ENCODE results near the gene KCMF1.

Gene KCMF1

DNA sequence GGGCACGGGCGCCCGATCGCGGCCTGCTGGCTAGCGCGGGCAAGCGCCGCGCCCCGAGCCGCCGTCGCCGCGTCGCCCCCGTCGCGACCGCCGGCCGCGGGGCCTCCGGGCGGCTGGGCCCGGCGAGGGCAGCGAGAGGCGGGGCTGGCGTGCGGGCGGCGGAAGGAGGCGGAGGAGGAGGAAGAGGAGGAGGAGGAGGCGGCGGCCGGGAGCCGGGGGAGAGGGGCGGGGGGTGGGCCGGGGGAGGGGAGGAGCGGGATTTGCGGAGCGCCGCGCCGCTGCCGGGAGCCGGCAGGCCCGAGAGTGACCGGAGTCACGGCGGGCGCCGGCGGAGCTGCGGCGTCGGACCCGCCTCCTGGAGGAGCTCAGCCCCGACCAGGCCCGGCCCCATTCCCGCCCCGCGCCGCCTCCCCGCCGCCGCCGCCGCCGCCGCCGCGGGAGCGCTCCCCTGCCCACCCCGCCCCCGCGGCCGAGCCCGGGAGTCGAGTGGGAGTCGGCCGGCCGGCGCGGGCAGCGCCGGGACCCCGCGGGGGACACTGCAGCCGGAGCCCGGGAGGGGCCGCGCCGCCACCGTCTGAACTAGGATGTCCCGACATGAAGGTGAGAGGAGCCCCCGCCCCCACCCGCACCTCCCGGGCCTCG, at the start of gene KCMF1:
Gene KCMF1 (plus strand): TSS at position 294 of the 642 bp plus-strand sequence. CDS start 291 bp downstream, at position 585.
- DNase-seq (ENCODE audit: low read depth in 2 of 2, low spot score in 1 of 2), result peak in 1 of 2 donors; percentile 43

GRCh38 chr2:84923009-84923408, 48.0 kb upstream of the KCMF1 start:
- no peak for DNase-seq (ENCODE audit: low read depth in 2 of 2, low spot score in 1 of 2)

GRCh38 chr2:84924173-84925106, 46.5 kb upstream of the KCMF1 start:
- DNase-seq (ENCODE audit: low read depth in 2 of 2, low spot score in 1 of 2), result no peak

DNA sequence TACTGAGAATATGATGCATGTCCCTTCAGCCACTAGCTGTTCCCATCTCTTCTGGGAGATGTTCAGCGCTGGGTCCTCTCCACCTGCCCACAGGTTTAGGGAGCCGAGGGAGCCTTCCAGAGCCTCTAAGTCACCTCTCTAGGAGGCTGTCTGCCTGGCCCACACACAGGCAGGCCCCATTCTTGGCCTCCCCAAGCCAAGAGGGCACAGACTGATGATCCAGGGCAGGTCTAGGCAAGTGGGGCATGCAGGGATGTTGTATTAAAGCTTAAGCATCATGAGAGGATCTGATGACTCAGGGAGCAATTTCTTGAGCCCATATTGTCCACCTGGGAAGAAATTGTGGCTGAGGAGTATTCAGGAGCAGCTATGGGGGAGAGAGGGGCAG, 45.6 kb upstream of the KCMF1 start:
- no peak for DNase-seq (ENCODE audit: low read depth in 2 of 2, low spot score in 1 of 2)

GRCh38 chr2:84925724-84926376, 45.1 kb upstream of the KCMF1 start:
- peak; percentile 92 to 99 for DNase-seq (ENCODE audit: low read depth in 2 of 2, low spot score in 1 of 2)

GRCh38 chr2:84927275-84927627, 43.7 kb upstream of the KCMF1 start:
- no peak for DNase-seq (ENCODE audit: low read depth in 2 of 2, low spot score in 1 of 2)

GRCh38 chr2:84931384-84931821, 39.6 kb upstream of the KCMF1 start:
- no peak for DNase-seq (ENCODE audit: low read depth in 2 of 2, low spot score in 1 of 2)

GRCh38 chr2:84938194-84938879, 32.6 kb upstream of the KCMF1 start:
- no peak for DNase-seq (ENCODE audit: low read depth in 2 of 2, low spot score in 1 of 2)

DNA sequence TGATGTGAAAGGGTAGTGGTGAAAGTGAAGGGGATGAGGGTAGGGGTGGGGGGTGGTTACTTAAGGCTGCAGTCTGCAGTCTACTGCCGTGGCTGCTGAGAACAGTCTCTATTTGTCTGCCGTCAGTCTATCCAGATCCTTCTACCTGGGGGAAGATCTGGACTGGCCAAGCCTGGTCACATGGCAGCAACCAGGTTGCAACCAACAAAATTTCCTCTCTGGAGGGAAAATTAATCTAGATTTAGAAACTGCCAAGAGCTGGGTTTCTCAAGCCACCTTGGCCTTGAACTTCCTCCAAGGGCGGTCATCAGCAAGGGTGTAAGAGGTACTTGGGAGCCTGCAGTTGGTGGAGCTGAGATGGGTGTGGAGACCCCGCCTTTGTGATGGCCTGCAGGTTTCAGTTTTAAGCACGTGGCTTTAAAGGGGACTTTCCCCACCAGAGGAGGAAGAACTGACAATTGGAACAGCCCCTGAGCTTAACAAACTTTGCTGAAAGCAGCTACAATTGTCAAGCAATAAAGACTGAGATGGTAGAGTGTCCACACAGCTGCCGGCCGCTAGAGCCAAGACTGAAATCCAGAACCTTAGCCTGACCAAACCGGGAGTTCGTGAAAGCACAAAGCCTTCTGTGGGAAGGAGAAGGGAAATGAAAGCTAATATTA, 31.4 kb upstream of the KCMF1 start:
- DNase-seq (ENCODE audit: low read depth in 2 of 2, low spot score in 1 of 2), result peak; percentile 45 to 63

GRCh38 chr2:84940088-84940470, 30.9 kb upstream of the KCMF1 start:
- DNase-seq (ENCODE audit: low read depth in 2 of 2, low spot score in 1 of 2), result no peak

DNA sequence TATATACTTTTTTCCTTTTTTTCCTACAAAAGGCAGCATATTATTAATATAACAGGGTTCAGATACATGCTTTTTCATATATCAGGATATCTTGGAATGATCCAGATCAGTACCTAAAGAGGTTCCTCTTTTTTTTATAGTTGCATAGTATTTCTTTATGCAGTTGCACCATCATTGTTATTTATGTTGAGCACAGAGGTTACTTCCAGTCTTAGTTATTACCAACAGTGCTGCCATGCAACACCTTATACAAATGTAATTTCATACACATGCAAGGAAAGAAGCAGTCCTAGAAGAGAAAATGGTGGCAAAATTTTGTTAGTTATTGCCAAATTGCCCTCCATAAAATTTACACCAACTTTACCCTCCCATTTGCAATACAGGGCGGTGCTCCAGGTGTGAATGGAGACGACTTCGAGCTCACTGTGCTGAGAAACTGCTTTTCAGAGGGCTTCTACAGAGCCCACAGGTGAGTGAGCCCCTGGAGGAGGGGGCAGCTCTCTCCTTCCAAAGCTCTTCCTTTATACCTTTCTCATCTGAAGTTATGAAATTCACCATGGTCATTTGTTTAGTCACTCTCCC, 30.0 kb upstream of the KCMF1 start:
- no peak for DNase-seq (ENCODE audit: low read depth in 2 of 2, low spot score in 1 of 2)

GRCh38 chr2:84942166-84942565, 28.8 kb upstream of the KCMF1 start:
- DNase-seq (ENCODE audit: low read depth in 2 of 2, low spot score in 1 of 2), result no peak

GRCh38 chr2:84942964-84943421, 28.0 kb upstream of the KCMF1 start:
- DNase-seq (ENCODE audit: low read depth in 2 of 2, low spot score in 1 of 2), result no peak

- no peak for DNase-seq (ENCODE audit: low read depth in 2 of 2, low spot score in 1 of 2)
Measured at GRCh38 chr2:84944295-84944909, 26.6 kb upstream of the KCMF1 start.

DNA sequence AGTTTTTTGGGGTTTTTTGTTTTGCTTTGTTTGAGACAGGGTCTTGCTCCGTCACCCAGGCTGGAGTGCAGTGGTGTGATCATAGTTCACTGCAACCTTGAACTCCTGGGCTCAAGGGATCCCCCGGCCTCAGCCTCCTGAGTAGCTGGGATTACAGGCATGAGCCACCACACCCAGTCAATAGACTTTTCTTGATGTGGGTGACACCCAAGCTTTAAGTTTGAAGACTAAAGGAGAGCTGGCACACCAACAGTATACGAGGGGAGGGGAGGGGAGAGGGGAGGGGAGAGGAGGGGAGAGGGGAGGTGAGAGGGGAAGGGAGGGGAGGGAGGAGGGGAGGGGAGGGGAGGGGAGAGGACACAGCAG, 25.1 kb upstream of the KCMF1 start:
- peak in 1 of 2 donors; percentile 7 for DNase-seq (ENCODE audit: low read depth in 2 of 2, low spot score in 1 of 2)

- DNase-seq (ENCODE audit: low read depth in 2 of 2, low spot score in 1 of 2), result peak in 1 of 2 donors; percentile 68
Measured at GRCh38 chr2:84946204-84947009, 24.6 kb upstream of the KCMF1 start.

GRCh38 chr2:84947010-84947593, 23.9 kb upstream of the KCMF1 start:
- DNase-seq (ENCODE audit: low read depth in 2 of 2, low spot score in 1 of 2), result no peak

- no peak for DNase-seq (ENCODE audit: low read depth in 2 of 2, low spot score in 1 of 2)
Measured at GRCh38 chr2:84953535-84953934, 17.4 kb upstream of the KCMF1 start.

- DNase-seq (ENCODE audit: low read depth in 2 of 2, low spot score in 1 of 2), result no peak
Measured at GRCh38 chr2:84954329-84954728, 16.6 kb upstream of the KCMF1 start.

All from stimulated activated CD8-positive, alpha-beta memory T cell treated with anti-CD3 and anti-CD28 coated beads, Interleukin-4, amount 100 ng/mL, for 4 hours (primary cell).